Measurements from ENCODE around the gene ILRUN. TPM values are rescaled to one million over a fixed set of nuclear protein-coding genes. Genes with fewer than 3 reads are reported as not detected.
"Not testable (repeated sequence)": the region's sequence is repeated elsewhere in the genome, so short reads cannot be mapped to it uniquely, and the experiment has no call there.

The ILRUN gene
- total and polyA plus RNA-seq, 12 donors, result 18.2 to 84.1 (median 67.5) TPM

DNA sequence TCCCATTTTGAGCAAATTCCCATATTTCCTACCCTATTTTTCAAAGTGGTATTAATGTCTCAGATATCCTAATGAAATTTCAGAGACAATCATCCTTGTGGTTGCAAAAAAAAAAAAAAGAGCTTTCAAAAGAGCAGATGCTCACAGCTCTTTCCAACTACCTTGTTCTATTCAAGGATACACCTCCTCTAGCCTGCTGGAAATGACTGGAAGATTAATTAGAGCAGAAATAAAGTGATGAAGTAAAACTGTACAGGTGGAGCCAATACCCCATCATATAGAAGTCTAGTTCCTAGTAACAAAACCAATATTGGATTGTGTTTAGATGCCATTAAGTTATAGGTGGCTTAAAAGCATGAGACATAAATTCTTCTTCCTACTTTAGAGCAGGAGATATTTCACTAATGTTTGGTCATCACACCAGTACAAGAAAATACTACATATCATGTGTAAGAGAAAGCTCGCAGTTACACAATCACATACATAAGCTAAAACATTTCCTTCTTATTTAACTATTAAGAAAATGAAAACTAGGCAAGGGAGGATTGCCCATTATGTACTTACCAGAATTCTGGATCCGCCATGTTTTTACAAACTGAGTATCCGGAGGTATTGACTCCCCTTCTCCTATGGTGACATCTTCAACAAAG, 42.4 kb downstream of the ILRUN start:
- H3K9me3 ChIP-seq (replicated peaks in 1 of 3), result no peaks in the 10 kb centered on the region
- no peak overlapping the region for H3K4me3 ChIP-seq
- H3K36me3 ChIP-seq (replicated peaks in 1 of 2), result peaks cover 0 to 12% of the 10 kb centered on the region in 2 donors
- no peak overlapping the region for H3K27ac ChIP-seq
- intact Hi-C loops (cut with DNase I), result no loop called here
- H3K4me1 ChIP-seq (replicated peaks in 1 of 2), result peaks cover 26 to 37% of the 10 kb centered on the region in 2 donors
- WGBS, 4 donors, result 93 to 98% (median 96%) methylated on average over 3 of the region's 3 CpGs
- DNase-seq, result no peak
- TF ChIP-seq POLR2A (IDR thresholded peaks at IDR 0.05), result no peak
- TF ChIP-seq, protein P1, sequence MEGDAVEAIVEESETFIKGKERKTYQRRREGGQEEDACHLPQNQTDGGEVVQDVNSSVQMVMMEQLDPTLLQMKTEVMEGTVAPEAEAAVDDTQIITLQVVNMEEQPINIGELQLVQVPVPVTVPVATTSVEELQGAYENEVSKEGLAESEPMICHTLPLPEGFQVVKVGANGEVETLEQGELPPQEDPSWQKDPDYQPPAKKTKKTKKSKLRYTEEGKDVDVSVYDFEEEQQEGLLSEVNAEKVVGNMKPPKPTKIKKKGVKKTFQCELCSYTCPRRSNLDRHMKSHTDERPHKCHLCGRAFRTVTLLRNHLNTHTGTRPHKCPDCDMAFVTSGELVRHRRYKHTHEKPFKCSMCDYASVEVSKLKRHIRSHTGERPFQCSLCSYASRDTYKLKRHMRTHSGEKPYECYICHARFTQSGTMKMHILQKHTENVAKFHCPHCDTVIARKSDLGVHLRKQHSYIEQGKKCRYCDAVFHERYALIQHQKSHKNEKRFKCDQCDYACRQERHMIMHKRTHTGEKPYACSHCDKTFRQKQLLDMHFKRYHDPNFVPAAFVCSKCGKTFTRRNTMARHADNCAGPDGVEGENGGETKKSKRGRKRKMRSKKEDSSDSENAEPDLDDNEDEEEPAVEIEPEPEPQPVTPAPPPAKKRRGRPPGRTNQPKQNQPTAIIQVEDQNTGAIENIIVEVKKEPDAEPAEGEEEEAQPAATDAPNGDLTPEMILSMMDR (IDR thresholded peaks at IDR 0.05), result no peak
- no peaks in the 10 kb centered on the region for H3K27me3 ChIP-seq

DNA sequence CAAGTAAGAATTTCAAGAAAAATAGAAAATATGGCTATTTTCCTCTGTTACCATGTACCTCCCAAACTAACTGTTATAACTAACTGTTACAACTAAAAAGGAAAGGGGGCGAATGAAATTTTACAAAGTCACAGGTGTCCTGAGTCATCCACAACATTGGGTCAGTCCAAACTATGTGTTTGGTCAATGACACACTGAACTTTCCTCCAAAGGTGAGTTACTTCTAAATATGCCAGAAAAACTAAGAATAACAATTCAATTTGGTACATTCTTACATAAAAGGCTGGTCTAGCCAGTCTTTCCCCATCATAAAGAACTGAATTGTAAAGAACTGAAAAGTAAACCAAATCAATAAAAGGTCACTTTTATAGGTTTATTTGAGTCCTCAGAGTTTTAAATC, 44.3 kb downstream of the ILRUN start:
- TF ChIP-seq, protein P1 (IDR thresholded peaks at IDR 0.05), result no peak
- TF ChIP-seq POLR2A (IDR thresholded peaks at IDR 0.05), result no peak
- WGBS, 4 donors, result 90 to 100% (median 97%) methylated on average over 1 of the region's 1 CpG

DNA sequence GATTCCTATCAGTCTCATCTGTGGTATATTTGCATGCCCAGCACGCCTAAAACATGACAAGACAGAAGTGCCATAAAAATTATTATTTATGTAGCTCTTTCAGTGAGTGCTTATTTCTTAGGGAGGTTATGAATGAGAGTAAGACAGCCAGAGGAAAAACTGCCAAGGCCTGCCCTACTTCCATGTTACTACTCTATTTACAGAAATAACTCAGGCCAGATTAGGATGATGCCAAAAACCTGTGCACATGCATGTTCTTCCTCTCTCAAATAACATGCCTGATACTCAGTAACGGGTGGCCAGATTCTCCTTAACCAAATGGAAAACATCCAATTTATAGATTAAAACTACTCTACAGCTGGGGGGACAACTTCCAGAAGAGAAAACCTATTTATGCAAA, 45.7 kb downstream of the ILRUN start:
- no peak overlapping the region for H3K27ac ChIP-seq
- DNase-seq, result no peak
- no peaks in the 10 kb centered on the region for H3K9me3 ChIP-seq (replicated peaks in 1 of 3)
- 58 to 94% (median 88%) methylated on average over 2 of the region's 2 CpGs for WGBS, 4 donors
- intact Hi-C loops (cut with DNase I), result no loop called here
- peaks cover 0 to 14% of the 10 kb centered on the region in 2 donors for H3K36me3 ChIP-seq (replicated peaks in 1 of 2)
- no peak overlapping the region for H3K4me3 ChIP-seq
- TF ChIP-seq, protein P1 (IDR thresholded peaks at IDR 0.05), result no peak
- no peak for TF ChIP-seq POLR2A (IDR thresholded peaks at IDR 0.05)
- no peaks in the 10 kb centered on the region for H3K27me3 ChIP-seq
- H3K4me1 ChIP-seq (replicated peaks in 1 of 2), result peaks cover 1 to 7% of the 10 kb centered on the region in 2 donors

More for the DNA sequence above, 44.3 kb downstream of the ILRUN start:
- no peaks in the 10 kb centered on the region for H3K9me3 ChIP-seq (replicated peaks in 1 of 3)
- H3K27me3 ChIP-seq, result no peaks in the 10 kb centered on the region
- no peak overlapping the region for H3K27ac ChIP-seq
- intact Hi-C loops (cut with DNase I), result no loop called here
- peaks cover 0 to 12% of the 10 kb centered on the region in 2 donors for H3K36me3 ChIP-seq (replicated peaks in 1 of 2)
- DNase-seq, result no peak
- peaks cover 11 to 21% of the 10 kb centered on the region in 2 donors for H3K4me1 ChIP-seq (replicated peaks in 1 of 2)
- H3K4me3 ChIP-seq, result no peak overlapping the region

DNA sequence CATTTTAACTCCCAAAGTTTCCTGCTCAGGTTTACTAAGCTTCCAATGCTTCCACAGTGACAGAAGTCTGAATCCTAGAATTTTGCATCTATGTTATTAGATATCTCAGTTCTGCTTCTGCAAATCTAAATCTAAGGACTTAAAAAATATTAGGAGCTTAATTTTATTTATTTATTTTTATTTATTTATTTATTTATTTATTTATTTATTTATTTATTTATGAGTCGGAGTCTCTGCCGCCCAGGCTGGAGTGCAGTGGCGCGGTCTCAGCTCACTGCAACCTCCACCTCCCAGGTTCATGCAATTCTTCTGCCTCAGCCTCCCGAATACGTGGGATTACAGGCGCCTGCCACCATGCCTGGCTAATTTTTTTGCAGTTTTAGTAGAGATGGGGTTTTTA, 46.3 kb downstream of the ILRUN start:
- peaks cover 0 to 16% of the 10 kb centered on the region in 2 donors for H3K36me3 ChIP-seq (replicated peaks in 1 of 2)
- 83 to 98% (median 97%) methylated on average over 7 of the region's 7 CpGs for WGBS, 4 donors

DNA sequence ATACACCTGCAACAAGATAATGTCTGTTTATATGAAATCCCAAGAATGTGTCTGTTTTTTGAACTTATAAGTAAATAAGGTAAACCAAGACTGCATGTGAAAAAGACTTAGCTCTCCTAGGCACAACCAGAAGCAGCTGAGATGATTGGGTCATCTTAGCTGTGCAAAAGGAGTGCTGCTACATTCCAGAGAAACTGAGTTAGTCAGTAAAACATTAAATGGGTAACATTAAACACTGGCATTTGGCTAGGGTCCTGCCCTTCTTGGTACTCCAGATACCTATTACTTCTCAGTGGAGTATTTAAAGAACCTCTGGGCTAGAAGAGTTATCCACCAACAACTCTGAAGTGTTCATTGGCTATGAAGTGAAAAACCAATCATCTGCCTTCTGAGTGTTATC, 47.8 kb downstream of the ILRUN start:
- no peaks in the 10 kb centered on the region for H3K27me3 ChIP-seq
- peaks cover 0 to 11% of the 10 kb centered on the region in 2 donors for H3K36me3 ChIP-seq (replicated peaks in 1 of 2)

More for the DNA sequence above, 46.3 kb downstream of the ILRUN start:
- H3K27me3 ChIP-seq; DNase-seq; H3K4me3 ChIP-seq; H3K9me3 ChIP-seq (replicated peaks in 1 of 3); intact Hi-C loops (cut with DNase I); H3K27ac ChIP-seq; H3K4me1 ChIP-seq (replicated peaks in 1 of 2): not testable (repeated sequence)

More for the DNA sequence above, 47.8 kb downstream of the ILRUN start:
- no peak for DNase-seq
- Histone ChIP-seq H3K4me3 (no peak overlapping the region), H3K4me1 (replicated peaks in 1 of 2) (peaks cover 0 to 4% of the 10 kb centered on the region in 2 donors), H3K27ac (no peak overlapping the region), H3K9me3 (replicated peaks in 1 of 3) (no peaks in the 10 kb centered on the region)
- intact Hi-C loops (cut with DNase I), result no loop called here
- TF ChIP-seq, protein P1 (IDR thresholded peaks at IDR 0.05), result no peak
- TF ChIP-seq POLR2A (IDR thresholded peaks at IDR 0.05), result no peak

All from adrenal gland (tissue), 12 donors.